GM20431 (cell line): ENCODE measurements around the gene LARGE1.

ENCODE experiments used
- in situ Hi-C: fragments of 300-500 bp; cut with MseI, MboI; formaldehyde crosslinking; loops from one replicate; pipeline ENCODE4 v1.15.0; 2020; ENCODE audit warnings: low sequenced_read_pairs; ENCODE audit not compliant: unreplicated experiment

LARGE1 gene

DNA sequence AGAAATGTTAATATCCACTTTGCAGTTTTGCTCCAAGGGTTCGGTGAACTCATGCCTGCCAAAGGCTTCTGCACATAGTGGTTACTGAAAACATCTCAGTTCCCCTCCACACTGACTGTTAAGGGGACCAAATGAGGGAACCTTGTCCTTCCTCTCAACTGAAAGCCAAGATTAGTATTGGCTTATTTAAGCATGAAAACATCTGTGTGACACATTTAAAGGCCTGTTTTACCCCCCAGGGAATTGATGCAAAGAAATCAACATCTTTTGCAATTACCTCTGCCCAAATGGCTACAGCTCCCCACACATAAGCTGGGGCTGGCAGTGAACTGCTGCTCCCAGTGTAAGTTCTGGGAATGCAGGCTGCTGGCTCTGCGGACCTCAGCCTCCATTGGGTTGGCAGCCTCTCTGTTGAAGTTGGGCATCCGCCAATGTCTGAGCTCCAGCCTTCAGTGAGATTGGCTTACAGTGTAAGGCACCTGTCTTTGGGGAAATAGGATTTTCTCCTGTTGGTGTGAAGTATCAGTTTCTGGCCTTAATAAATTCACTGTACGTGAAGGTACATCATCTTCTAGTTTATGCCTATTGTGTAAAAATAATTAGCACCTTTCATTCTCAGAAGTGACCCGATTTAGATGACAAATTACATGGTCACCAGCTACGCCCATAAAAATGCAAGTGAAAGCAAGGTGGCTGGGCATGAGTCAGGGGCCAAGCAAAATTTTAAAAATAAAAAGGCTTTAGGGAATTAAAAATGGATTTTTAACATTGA lies 648.7 kb downstream of the LARGE1 start:
- in situ Hi-C loops, result no loop called here

DNA sequence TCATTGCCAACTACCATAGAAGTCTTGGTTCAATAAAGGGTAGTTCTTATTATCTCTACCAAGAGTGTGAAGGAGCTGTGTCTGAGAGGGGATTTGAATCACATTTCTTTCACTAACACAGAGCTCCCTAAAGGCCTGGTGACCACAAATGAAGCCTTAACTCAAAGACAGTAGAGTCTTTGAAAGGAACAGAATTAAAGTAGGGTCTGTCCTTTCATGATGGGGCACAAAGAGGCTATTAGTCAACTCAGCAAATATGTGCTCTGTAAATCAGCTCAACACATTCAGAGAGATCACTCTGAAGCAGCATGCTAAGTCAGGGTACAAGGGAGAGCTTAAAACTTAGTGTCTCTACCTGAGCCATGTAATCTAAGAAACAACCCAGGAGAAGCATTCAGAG lies 649.7 kb downstream of the LARGE1 start:
- in situ Hi-C loops, result no loop called here

DNA sequence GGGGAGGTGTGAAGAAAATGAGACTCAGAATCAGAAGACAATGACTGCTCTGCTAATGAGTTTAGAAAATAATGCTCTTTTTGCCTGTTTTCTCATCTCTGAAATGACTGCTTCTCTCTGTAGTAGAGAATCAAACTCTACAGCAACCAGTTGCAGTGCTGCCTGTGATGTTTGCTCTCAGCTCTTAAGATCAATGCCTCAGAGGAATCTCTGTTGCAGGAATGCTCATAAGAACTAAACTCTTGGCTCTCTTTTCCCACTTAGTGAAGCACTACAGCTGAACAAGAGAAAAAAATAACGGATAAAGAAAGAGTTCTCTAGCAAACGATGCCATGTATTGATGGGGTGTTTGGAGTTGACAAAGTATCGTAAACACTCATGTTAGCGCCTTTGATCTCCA lies 658.6 kb downstream of the LARGE1 start:
- in situ Hi-C loops, result no loop called here

DNA sequence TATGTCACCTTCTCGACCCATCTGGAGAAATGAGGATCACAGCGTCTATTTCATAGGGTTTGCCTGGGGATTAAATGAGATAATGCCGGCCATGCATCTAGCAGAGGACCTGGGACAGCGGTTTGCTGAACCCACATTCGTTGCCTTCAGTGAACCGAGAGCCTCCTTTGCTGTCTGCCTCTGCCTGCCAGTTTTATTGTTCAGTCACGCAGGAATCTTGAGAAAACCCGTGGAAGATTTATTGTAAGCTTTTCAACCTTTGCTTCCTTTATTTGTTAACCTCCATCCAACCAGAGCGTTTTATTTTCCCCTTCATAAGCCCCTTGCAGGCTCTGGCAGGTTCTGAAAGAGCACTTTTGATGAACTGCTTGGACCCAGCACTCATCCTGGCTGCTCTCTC lies 659.8 kb downstream of the LARGE1 start:
- in situ Hi-C loops, result no loop called here

DNA sequence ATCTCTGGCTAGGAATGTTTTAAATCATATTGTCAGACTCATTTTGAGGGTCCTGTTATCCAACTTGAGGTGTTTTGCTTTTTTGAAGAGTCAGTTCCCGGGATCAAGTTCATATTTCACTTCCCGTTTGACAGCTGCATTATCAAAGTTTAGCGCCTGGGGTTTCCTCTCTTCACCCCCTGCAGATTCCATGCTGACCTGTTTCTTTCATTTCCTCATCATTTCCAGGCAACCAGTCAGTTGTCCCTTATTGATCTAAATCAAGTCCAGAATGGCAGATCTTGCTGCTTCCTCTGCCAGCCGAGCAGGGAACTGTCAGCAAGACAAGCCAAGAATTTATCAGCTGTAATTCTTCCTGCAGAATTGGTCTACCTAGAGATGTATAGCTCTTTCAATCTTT lies 664.5 kb downstream of the LARGE1 start:
- in situ Hi-C loops, result no loop called here

DNA sequence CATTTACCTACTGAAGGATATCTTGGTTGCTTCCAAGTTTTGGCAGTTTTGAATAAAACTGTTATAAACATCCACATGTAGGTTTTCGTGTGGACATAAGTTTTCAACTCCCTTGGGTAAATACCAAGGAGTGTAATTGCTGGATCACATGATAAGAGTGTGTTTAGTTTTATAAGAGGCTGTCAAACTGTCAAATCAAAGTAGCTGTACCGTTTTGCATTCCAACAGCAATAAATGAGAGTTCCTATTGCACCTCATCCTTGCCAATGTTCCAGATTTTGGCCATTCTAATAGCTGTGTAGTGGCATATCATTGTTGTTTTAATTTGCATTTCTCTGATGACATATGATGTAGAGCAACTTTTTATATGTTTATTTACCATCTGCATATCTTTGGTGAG lies 671.3 kb downstream of the LARGE1 start:
- in situ Hi-C loops, result no loop called here

DNA sequence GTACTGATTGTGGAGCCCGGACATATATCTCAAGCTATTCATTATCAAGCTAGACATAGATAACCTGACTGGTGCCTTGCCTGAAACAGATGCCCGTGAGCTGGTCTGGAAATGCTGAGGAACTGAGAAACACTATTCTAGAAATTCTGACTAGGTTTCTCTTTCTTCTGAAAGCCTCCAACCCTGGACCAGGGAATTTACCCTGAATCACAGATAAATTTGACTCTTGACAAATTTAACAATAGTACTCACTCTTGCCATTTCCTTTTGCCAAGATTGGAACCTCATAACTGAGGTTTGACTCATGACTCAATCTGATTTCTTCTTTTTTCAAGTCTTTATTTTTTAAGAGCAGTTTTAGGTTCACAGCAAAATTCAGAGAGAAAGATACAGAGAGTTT lies 672.5 kb downstream of the LARGE1 start:
- in situ Hi-C loops, result no loop called here

DNA sequence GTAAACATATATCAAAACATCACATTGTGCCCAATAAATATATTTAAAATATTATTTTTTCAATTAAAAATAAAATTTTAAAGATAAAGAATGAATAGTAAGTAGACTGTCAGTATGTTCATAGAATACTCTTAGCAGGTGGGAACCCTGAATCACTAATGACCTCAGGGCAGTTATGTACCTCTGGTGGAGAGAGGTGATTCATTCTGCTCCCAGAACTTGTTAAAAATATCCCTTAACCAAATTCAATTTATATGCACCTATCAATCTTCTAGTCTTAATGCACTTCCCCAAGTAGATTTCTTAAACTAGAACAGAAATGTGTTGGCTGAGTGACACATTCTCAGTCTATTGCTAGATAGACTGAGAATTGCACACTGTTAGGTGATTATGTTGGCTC lies 678.2 kb downstream of the LARGE1 start:
- in situ Hi-C loops, result no loop called here

DNA sequence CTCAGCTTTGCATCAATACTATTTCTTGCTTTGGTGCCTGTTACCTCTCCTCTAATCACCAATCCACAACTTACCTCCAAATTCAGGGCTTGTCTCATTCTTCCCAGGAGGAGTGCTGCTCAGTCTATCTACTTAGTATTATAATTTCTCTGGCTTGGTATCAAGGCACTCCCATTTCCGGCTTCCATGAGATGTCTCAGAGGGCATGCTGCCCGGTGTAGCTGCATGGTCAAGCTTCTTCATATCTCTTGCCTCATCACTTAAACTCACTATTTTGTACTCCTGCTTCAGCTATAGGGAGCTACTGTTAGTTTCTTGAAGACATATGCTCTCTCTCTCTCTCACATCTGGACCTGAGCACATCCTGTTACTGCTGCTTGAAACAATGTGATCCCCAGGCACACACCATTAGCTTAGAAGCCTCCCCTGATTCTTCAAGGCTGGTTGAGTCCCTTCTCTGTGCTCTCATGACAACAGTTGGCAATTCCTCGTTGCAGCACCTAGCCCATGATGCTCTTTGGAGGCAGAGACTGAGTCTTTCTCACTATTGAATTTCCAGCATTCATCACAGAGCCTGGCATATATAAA lies 679.3 kb downstream of the LARGE1 start:
- in situ Hi-C loops, result no loop called here

DNA sequence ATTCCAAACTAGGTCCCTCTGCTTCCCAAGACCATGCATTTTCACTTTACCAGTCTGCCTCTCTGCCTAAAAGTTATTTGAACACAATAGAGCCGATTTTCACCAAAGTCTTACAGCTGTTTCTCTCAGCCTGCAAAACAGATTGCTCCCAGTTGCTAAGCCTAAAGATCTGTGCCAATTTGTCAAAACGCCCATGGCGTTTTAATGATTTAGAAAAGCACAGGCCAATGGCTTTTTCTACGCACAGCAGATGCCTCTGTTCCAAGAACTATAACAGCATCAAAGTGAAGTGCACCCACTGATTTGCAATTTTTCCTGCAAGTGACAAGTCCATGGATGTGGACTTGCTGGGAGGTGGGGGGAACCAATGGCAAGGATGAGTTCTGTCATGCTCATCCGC lies 688.2 kb downstream of the LARGE1 start:
- in situ Hi-C loops, result no loop called here

DNA sequence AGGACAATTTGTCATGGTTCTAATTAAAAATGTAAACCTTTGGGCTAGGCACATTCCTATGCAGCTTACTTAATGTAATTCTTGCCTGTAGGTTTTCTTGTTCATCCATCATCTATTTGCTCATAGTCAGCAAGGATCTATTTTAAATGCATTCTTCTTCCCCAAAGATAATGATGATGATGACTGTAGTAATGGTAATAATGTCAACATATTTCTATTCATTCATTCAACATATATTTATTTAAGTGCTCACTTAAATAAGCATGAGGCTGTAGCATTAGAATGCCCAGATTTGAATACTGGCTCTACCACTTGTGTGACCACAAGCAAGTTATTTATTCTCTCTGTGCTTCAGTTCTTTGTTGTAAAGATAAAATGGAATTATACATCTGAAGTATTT lies 692.5 kb downstream of the LARGE1 start:
- in situ Hi-C loops, result no loop called here

DNA sequence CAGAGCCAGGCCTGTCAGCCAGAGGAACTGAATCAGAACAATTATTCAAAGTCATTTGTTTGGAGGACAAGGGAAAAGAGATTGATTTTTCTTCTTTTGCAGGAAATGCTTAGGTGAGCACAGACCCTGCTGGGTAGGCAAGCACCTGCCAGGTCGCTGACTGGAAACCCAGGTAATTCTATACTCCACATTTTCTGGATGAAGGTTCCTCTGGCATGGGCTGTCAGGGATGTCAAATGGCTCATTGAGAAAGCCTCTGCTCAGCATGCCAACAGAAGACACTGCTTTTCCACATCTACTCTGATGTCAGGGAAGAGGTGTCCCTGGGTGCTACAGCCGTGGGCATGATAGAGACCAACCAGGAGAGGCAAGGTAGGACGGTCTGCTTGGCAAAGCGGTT lies 695.4 kb downstream of the LARGE1 start:
- in situ Hi-C loops, result no loop called here
